Activated CD8-positive, alpha-beta memory T cell treated with anti-CD3 and anti-CD28 coated beads, Interleukin-2, amount 50 U/mL, for 24 hours (primary cell): Measurements from ENCODE around the gene STIM1.
"Not testable (repeated sequence)": the region's sequence is repeated elsewhere in the genome, so short reads cannot be mapped to it uniquely, and the experiment has no call there.

Source experiments
- DNase-seq: peaks from one replicate; pipeline ENCODE4 v3.0.0-alpha.2; 2020; ENCODE audit errors: extremely low read depth

STIM1 gene

GRCh38 chr11:4111834-4112233 lies 256.4 kb downstream of the STIM1 start:
- DNase-seq = no peak

GRCh38 chr11:4115128-4115527 lies 259.7 kb downstream of the STIM1 start:
- DNase-seq = no peak

- no peak for DNase-seq
These were observed 262.6 kb downstream of the STIM1 start for GRCh38 chr11:4118107-4118506.

- no peak for DNase-seq
These were observed 267.8 kb downstream of the STIM1 start for GRCh38 chr11:4123218-4123617.

- no peak for DNase-seq
These were observed 269.7 kb downstream of the STIM1 start for GRCh38 chr11:4125141-4125540.

GRCh38 chr11:4127357-4127756 lies 271.9 kb downstream of the STIM1 start:
- DNase-seq = no peak

- not testable (repeated sequence) for DNase-seq
These were observed 274.8 kb downstream of the STIM1 start for GRCh38 chr11:4130219-4130618.

GRCh38 chr11:4134806-4135205 lies 279.3 kb downstream of the STIM1 start:
- no peak for DNase-seq

- no peak for DNase-seq
These were observed 283.0 kb downstream of the STIM1 start for GRCh38 chr11:4138497-4138896.

- no peak for DNase-seq
These were observed 284.7 kb downstream of the STIM1 start for GRCh38 chr11:4140067-4140636.
